HG02981 (cell line): ENCODE results near the gene EPSTI1.
"Not testable (repeated sequence)": the region's sequence is repeated elsewhere in the genome, so short reads cannot be mapped to it uniquely, and the experiment has no call there.

Experiments
- ATAC-seq: cut with Tn5 transposase; IDR thresholded peaks from one replicate; pipeline ENCODE4 v1.9.1; 2021; ENCODE audit warnings: mild to moderate bottlenecking, moderate library complexity; ENCODE audit not compliant: unreplicated experiment

Gene EPSTI1

DNA sequence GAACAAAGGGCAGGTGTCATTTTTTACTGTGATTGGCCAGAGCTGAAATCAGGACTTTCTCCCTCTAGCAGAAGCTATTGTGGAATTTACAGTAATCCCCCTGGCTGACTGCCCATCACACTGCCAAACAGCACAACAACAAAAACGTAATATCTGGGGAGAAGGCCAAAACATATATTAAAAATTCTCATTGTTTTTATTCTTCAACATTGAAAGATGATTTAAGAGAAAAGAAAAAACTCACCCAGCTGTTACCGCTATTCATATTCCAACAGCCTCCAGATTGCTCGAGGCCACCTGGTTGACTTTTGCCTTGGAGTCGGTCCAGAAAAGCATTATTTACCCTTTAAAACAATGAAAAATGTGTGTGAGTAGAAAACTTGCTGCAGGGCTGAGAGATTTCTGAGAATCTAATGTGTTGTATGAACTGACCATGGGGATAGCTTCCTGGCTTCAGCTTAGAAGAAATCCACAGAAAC lies 97.2 kb downstream of the EPSTI1 start:
- ATAC-seq: no peak

DNA sequence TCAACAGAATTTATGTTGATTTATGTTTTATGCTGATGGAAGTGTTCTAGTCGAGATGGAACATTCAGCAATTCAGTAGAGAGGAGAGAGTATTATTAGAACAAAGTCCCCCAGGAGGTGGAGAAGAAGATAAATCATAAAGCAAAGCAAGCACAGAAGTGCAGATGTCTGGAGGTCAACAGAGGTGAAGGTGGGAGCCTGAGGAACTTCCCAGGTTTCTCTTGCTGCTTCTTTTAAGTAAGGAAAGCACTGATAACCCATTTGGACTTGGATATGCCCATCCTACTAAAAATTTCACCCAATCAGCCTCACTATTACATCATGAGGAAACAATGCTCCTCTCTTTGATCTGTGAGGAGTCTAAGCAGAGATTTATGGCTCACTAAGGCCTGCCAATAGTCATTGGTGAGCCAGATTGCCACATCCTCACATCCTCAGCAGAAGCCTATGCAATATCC lies 98.8 kb downstream of the EPSTI1 start:
- ATAC-seq: no peak

DNA sequence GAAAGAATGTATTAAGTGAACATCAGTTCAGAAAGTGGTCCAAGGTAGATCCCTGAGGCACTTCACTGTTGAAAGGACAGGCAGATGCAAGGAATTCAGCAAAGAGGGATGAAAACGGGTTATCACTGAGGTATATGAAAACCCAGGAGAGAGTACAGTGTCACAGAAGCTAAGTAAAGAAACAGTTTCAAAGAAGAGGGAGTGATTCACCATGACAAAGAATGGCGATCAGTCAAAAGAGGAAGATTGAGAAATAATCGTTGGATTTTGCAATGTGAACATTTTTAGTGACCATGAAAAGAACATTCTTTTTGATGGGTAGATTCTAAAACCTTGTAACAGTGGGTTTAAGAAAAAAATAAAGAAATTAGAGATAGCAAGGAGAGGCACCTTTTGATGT lies 99.3 kb downstream of the EPSTI1 start:
- no peak for ATAC-seq

DNA sequence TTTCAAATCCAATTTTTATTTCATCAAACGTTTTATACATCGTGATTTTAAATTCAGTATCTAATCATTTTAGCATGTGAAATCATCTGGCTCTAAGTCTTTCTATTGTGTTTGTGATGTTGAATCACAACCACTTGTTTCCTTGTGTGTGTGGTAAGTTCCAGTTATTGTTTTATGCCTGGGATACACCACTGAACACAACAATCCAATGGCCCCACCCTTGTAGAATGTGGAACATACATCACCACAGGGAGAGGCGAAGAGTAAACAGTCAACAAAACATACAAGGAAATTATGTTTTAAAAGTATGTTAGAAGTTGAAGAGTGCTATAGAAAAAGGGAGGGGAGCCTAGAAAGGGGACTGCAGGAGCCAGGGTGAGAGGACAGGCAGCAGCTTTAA lies 100.5 kb downstream of the EPSTI1 start:
- no peak for ATAC-seq

DNA sequence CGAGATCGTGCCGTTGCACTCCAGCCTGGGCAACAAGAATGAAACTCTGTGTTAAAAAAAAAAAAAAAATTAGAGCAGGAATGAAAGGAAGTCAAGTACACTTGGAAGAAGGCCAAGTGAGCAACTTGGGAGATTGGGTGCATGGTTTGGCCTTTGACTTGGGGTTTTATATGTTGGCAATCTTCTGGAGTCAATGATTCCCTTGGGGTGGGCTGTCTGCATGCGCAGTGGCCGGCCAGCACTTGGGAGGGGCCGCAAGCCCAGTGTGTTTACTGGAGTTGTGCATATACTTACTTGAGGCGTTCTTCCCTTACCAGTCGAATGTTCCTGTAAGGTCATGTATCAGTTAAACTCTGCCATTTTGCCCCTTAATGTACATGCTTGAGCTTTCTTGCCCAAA lies 106.7 kb downstream of the EPSTI1 start:
- no peak for ATAC-seq

DNA sequence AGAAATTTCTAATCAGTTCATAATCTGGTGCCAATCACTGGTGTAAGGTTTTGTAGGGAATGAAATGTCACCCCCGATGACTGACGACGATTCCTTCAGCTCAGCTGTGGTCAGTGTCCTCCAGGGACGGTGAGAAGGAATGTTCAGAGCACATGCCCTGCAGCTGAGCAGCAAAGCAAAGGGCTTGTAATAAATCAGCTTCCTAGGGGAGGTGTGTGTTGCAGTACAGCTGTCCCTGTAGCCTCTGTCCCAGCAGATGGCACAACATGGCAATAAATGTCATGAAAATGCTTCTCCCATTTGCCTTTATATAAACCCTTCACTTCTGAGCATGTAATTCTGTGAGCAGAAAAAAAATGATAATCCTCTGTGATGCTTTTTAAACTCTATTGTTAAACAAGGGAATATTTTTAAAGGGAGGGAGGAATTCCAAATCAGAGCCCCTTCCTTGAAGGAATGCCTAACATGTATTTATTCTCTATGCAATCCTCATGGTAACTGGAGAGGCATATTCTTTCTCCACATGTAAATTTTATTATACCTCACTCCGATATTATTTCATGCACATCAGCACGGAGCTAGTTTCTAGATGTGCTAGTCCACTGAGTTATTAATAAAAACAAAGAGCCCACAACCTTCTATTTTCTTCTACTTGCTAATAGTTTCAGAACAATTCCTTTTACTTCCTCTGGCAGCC lies 108.1 kb downstream of the EPSTI1 start:
- no peak for ATAC-seq

DNA sequence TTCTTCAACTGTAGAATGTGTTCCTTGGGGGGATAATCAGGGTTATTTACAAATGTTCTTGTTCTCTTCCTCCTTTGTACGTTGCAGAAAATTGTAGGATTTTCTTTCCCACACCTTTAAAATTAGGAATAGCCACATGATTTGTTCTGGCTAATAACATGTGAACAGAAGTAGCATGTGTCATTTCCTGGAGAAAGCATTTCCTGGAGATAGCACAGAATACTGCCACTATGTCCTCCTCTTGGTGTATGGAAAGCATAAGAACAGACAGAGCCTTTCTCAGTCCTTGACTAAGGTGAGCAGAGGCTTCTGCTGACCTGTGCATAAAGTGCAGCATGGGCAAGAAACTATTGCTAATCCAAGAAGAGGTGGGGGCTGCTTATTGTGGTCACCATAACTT lies 108.9 kb downstream of the EPSTI1 start:
- ATAC-seq: no peak

DNA sequence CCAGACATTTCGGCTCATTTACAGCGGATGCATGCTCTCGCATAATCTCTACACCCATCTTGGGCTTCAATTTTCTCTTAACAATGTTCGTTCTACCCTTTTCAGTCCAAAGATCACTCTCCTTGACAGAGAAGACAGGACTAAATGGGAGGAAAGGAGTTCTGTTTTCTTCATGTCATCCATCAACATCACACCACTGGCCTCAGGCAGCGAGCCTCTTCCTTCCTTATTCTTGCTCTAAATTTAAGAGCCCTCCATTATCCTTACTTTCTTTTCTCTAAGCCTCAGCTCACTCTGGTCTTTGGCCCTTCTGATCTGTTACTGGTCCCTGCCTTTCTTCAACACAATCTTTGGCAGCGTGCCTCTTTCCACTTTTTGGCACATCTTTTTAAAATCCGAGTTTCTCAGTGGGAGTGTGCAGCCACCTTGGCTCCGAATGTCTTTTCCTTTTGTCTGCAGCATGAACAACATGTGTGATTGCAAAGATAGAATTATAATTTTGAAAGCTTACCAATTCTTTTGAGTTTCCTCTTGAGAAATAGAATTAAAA lies 111.9 kb downstream of the EPSTI1 start:
- no peak for ATAC-seq

DNA sequence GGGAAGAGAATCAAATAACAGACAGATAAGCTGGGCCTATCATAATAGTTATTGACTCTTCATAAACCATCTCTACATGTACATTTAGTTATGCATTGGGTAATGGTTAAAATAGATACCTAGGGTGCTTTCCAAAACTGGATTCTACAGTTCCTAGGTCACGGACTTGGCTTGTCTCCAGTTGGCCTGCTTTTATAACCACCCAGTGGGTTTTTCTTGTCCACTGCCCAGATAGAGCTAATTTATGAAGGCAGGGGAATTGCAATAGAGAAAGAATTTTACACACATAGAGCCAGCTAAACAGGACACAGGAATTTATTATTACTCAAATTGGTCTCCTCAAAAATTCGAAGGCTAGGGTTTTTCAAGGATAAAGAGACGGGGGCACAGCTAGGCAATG lies 113.3 kb downstream of the EPSTI1 start:
- ATAC-seq: no peak

DNA sequence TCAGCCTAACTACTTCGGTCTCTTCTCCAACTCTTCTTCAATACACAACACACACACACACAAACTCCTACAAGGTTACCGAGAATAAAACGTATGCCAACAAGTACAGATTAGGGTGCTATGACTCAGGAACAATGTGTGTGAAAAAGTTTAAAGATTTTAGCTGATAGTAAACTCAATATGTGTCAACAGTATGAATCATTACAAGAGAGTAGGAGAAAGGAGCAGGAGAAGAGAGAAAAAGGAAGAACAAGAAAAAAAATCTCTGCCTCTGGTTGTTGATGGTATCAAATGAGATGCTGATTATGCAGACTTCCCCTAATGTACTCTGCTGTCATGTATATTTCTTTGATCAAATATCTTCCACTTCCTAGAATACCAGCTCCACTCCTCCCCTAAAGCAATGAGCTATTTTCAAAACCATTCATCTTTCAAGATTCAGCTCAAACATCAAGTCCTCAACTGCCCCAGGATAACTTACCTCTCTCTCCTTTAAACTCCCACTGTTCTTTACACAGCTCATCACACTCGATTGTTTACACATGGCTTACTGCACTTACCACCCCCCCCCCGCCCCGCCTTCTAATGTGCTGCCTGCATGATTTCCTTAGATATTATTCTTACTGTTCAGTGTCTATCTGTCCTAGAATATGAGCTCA lies 115.0 kb downstream of the EPSTI1 start:
- no peak for ATAC-seq

DNA sequence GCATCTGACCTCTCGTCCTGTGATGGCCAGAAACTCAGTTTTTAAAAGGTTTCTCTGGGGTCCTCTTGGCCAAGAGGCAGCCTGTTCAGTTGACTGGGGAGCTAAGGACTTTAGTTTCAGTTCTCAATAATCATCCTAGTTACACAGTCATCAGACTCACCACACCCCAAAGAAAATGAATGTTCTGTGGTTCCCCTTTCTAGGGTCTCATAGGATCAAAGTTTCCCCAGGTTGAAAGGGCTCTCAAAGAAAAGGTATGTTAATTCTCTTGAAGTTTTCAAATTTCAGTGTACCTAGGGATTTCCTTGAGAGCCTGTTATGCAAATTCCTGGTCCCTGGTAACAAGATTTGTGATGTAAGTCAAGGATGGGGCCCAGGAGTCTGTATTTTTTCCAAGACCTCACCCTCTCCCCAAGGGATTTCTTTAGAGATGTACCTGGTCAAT lies 115.7 kb downstream of the EPSTI1 start:
- ATAC-seq: peak; percentile 90

DNA sequence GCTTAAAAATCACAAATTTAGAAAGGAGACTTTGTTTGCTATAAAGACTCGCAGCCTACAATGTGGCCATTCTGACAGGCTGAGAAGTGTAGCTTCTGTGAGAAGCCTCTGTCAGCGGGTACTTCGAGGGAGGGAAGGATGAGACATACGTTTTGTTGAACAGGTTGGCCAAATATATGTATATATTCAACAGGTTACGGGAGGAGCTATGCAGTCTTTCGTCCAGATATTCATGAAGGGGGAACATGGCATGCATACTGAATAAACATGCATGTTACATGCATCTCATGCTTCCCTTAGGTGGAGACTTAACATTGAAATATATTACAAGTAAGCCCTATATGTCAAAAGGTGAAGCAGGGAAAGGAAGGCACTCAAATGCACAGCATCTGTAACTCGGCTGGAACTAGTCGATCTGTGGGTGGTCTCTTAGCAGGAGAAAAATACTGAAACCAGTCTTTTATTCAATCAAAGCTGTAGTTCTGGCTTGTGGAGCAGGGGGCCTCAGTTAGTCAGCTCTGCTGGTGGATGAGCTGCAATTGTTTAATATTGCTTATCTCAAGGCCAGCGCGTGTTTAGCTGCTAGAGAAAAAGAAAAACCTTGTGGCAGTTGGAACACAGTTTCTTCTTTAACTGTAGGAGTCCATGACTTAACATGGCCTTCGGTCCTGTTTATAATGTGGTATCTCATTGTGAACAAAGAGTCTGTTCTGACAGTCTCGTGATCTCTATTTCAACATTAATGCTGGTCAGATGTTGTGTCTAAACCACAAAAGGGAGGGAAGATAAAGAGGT lies 116.4 kb downstream of the EPSTI1 start:
- ATAC-seq: peak; percentile 17

DNA sequence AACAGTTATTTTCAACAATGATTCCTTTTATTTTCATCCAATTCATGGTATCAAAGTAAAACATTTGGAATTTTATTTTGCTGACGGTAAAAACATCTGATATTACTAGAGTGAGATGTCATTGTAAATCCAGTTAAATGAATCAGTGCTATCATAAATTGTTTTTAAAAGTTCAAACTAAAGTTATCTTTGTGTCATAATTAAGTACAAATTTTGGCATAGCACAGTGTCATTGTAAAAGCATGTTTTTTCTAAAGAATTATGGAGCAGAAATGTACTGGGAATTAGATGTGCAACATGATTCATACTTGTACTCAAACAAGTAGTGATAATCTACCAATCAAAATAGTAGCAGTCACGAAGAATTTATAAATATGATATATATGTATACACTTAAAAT lies 117.8 kb downstream of the EPSTI1 start:
- ATAC-seq: no peak

DNA sequence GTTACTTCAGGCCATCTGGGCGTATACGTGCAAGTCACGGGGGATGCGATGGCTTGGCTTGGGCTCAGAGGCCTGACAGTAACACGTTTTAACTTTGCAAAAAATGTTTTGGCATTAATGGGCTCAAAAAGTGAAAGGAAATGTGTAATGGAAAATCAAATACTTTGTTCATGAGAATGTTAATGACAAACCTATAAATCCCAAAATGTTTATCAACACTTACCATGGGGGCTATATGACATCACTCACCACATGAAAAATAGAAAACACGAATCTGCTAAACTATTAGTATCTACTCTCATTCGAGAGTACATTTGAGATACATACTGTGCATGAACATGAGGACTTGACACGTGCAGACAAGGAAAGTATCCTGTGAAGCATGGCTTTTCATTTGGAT lies 119.0 kb downstream of the EPSTI1 start:
- no peak for ATAC-seq

DNA sequence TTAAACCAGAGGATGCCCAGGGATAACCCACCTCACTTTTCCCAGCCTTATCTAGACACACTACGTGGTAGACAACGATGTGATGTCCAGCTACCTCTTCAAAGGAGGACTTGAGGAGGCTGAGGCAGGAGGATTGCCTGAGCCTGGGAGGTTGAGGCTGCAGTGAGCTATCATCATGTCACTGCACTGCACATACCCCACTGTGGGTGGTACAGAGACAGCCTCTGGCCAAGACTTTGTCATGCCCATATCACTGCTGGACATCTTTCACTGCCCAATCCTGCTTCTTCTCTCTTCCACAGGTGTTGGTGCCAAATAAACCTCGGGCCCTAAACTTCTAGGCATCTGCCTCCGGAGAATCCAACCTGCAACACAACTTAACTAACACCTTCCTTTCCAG lies 124.8 kb downstream of the EPSTI1 start:
- no peak for ATAC-seq

DNA sequence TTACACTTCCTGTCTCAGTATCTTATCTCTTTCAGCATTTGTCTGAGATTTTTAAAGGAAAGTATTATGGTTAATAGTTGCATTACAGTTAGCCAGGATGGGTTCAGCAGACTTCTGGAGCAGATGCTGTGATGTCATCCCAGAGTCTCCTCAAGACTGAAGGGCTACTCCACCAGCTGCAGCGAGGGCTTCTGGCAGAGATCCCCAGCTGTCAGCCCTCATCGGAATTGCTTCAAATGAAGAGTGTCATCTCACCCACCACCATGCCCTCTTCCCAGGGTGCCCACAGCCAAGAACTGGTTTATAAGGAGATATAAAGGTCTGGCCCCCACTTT lies 126.3 kb downstream of the EPSTI1 start:
- ATAC-seq: no peak

DNA sequence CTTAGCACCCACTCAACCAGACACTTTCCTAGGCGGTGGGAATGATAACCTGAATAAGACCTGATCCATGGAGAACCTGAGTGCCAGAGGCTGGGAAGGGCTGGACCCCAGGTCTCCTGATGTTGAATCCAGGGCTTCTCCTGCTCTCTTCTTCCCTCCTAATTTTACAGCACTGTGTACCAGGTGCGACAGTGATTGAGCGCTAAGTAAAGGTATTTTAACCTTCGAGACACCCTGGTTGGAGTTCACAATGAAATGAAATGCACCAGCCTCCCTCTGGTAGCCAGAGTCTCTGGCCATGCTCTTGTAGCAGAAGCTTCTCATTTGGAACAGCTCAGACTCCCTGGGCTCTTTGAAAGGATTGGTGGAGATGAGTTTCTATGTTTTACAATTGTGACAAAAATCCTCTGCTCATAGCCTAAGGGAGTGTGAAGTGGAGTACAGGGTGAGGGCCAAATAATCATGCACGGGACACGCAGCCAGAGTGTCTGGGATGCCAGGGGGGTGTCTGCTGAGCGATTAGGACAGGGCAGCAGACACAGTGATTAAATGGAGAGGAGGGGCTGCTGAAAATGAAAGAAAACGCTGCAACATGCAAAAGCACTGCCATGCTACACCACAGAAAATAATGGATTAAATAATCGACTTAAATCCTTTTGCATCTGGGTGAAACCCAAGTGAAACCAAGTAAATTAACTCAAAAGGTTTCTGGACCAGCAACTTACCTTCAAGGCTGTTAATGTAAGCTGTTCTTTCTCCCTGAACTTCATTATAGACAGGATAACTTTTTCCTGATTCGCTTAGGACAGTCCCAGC lies 126.9 kb downstream of the EPSTI1 start:
- ATAC-seq: no peak

DNA sequence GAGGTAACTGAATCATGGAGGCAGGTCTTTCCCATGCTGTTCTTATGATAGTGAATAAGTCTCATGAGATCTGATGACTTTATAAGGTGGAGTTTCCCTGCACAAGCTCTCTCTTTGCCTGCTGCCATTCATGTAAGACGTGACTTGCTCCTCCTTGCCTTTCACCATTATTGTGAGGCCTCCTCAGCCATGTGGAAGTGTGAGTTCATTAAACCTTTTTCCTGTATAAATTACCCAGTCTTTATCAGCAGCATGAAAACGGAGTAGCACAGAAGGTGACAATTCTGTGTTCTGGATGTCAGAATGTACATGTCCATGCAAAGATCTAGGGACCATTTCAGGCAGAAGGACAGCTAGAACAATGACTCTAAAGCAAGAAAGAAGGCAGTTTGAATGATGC lies 129.7 kb downstream of the EPSTI1 start:
- ATAC-seq: not testable (repeated sequence)

DNA sequence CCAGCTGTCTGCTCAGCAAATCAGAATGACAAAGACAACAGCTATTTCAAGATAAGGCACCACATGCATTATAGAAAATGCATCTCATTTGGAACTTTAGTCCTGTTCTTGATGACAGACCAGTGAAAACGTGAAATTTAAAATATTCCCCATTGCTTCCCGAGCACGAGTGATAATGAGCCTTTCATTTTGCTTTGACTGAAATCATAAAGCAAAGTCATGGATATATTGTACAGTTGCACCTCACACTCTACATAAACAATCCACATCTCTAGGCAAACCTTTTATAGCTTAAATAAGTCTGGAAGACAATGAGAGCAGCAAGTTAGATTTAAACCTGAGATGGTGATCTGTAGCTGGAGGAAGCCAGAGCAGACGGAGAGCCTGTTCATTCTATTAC lies 131.6 kb downstream of the EPSTI1 start:
- ATAC-seq: no peak

DNA sequence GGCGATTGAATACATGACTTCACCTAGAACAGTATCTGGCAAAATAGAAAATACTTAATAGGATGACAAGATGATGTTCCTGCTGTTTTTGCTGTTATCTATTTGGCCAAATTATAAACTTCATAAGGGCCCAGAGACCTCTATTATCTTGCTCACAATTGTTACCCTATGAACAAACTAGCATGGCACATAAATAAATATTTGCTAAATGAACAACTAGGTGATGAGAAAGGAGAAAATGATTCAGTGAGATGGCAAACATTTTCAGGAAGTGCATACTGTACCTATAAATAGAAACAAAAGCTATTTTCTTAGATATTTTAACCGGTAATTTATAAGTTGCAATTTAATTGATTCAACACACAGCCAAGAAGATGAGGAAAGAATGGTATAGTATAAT lies 132.3 kb downstream of the EPSTI1 start:
- no peak for ATAC-seq

DNA sequence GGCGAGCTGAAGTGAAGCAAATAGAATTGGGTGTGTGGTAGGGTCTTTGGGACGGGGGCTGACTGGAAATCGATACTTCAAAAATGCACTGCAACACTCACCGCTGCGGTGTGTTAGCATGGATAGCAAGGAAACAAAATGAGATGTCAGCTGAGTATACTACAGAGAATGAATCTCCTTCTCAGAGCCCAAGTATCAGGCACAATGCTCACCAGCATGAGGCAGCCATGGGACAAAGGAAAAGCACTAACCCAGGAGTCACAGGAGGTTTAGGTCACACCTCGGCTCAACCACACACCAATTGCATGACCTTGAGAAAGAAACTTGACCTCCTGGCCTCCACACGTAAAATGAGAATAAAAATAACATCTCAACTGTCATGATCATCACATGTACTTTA lies 136.6 kb downstream of the EPSTI1 start:
- ATAC-seq: no peak
